ENCODE measurements around the gene CLN5. TPM values are rescaled to one million over a fixed set of nuclear protein-coding genes. Genes with fewer than 3 reads are reported as not detected.

CLN5 gene
- total and polyA plus RNA-seq, 5 experiments from 2014 or later = 16.9 to 49.6 (median 30.8) TPM

DNA sequence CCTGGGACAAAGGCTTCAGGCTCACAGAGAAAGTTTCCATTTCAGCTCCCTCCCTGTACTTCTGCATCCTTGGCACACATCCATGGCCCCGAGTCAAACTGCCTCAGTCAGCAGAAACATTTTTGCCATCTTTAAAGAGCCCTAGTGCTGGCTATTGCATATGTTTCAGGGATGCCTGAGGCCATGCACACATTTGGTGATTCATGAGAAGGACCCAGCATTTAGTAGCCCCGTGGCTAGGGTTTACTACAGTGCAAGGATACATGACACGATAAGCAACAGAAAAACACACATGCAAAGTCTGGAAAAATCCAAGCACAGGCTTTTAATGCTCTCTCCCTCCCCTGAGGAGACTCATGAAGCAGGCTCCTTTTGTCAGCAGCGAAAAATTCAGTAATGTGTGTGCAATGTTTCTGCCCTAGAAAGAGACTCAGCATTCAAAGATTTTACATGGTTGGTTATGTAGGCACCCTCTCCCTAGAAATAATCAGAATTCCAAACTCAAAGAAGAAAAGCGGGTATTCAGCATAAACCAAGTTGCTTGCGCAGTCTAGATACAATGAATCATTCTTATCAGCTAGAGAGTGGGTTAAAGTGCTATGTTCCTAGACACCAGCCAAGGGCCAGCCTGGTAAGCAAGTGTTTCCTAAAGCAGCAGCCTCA, 26.0 kb upstream of the CLN5 start:
- POLR2A ChIA-PET = no interaction called here
- DNase-seq (no peak), ATAC-seq (no peak)
- Mint-ChIP-seq H3K36me3 (peaks cover 0 to 8% (median 2%) of the 10 kb centered on the region in 3 donors), H3K9me3 (peaks cover 0 to 12% (median 5%) of the 10 kb centered on the region in 9 donors), H3K4me1 (peaks cover 0 to 2% (median 0%) of the 10 kb centered on the region in 4 donors), H3K27me3 (peaks cover 5 to 22% (median 13%) of the 10 kb centered on the region in 5 donors), H3K27ac (no peak overlapping the region), H3K4me3 (no peak overlapping the region)

DNA sequence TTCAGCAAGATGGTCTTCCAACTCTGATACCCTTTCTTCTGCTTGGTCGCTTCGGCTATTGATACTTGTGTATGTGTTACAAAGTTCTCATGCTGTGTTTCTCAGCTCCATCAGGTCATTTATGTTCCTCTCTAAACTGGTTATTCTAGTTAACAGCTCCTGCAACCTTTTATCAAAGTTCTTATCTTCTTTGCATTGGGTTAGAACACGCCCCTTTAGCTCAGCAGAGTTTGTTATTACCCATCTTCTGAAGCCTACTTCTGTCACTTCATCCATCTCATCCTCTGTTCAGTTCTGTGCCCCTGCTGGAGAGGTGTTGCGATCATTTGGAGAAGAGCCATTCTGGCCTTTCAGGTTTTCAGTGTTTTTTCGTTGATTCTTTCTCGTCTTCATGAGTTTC, 24.9 kb upstream of the CLN5 start:
- Mint-ChIP-seq H3K27ac (no peak overlapping the region), H3K4me3 (no peak overlapping the region), H3K4me1 (peaks cover 0 to 2% (median under 1%) of the 10 kb centered on the region in 4 donors), H3K36me3 (peaks cover 0 to 3% (median 0%) of the 10 kb centered on the region in 3 donors), H3K27me3 (peaks cover 3 to 30% (median 13%) of the 10 kb centered on the region in 5 donors), H3K9me3 (peaks cover 0 to 7% (median 0%) of the 10 kb centered on the region in 9 donors)
- DNase-seq (no peak), ATAC-seq (no peak)
- POLR2A ChIA-PET = no interaction called here

DNA sequence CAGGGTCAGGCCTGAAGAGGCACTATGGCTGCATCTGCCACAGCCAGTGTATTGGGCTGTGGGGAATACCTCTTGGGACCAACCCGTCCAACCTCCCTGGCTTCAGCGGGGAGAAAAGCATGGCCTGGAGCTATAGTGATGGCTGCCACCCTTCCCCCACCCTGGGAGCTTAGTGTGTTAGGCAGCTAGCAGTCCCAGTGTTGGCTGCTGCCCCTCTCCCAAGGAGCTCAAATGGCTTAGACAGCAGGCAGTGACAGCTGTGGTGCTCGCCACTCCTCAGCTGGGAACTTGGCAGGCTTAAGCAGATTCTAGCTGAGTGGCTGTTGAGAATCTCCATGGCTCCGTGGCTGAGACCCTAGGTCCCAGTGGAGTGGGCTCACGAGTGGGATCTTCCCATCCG, 23.8 kb upstream of the CLN5 start:
- Mint-ChIP-seq H3K36me3 (peaks cover 0 to 3% (median 0%) of the 10 kb centered on the region in 3 donors), H3K4me1 (peaks cover 0 to 9% (median 4%) of the 10 kb centered on the region in 4 donors), H3K9me3 (peaks cover 0 to 2% (median 0%) of the 10 kb centered on the region in 9 donors), H3K4me3 (no peak overlapping the region), H3K27me3 (peaks cover 5 to 32% (median 20%) of the 10 kb centered on the region in 5 donors), H3K27ac (peak overlapping the region in 1 of 10 donors; percentile 55)
- ATAC-seq = no peak
- no peak for DNase-seq
- POLR2A ChIA-PET = no interaction called here

DNA sequence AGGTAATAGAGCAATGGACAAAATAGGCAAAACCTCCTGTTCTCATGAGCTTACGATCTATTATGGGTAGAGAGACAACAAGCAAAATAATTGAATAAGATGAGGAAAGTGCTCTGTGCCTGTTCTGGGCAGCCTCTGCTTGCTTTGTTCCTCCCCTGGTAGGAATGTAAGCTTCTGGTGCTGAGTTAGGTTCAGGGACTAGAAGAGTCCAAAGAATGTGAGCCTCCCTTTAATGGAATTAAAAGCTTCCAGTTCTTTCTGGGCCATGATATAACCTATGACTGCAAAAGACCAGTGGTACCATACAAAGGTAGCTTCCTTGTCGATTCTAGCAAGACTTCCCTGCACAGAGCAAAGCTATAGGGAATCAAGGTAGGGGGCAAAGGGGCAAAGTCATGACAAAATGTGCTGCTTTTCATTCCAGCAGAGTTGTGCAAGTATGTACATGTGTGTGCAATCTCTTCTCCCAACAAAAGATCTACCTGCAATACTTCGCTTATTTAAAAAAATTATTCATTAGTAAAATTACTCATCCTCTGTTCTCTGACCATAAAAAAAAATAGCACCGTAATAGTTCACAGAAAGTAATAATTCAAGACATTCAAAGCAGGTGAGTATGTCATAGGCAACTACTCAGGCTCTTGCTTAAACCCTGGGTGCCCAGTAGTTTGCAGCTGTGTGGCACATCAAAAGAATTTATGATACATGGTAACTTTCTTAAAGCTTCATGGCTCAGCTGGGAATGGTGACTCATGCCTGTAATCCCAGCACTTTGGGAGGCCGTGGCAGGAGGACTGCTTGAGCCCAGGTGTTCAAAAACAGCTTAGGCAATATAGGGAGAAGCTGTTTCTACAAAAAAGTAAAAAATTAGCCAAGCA, 22.2 kb upstream of the CLN5 start:
- H3K4me1 Mint-ChIP-seq = peaks cover 0 to 9% (median 4%) of the 10 kb centered on the region in 4 donors
- DNase-seq (no peak), ATAC-seq (no peak)
- H3K27ac Mint-ChIP-seq = no peak overlapping the region
- POLR2A ChIA-PET = no interaction called here
- H3K9me3 Mint-ChIP-seq = no peaks in the 10 kb centered on the region
- H3K36me3 Mint-ChIP-seq = no peaks in the 10 kb centered on the region
- H3K4me3 Mint-ChIP-seq = no peak overlapping the region
- H3K27me3 Mint-ChIP-seq = peaks cover 5 to 38% (median 32%) of the 10 kb centered on the region in 5 donors

DNA sequence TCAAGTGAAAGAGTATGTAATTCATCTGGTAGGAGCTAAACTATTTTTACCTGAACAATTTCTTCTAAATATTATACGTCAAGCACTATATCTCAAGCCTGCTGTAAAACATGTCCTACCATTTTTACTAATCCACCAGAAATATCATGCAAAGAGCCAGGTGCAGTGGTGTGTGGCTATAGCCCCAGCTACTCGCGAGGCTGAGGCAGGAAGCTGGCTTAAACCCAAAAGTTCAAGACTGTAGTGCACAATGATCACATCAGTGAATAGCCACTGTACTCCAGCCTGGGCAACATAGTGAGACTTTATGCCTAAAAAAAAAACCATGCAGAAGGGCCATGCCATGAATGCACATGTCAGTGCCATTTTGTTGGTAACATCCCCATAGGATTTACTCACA, 20.7 kb upstream of the CLN5 start:
- Mint-ChIP-seq H3K36me3 (no peaks in the 10 kb centered on the region), H3K4me3 (no peak overlapping the region), H3K27ac (no peak overlapping the region), H3K27me3 (peaks cover 5 to 42% (median 35%) of the 10 kb centered on the region in 5 donors), H3K9me3 (no peaks in the 10 kb centered on the region), H3K4me1 (peaks cover 0 to 10% (median 5%) of the 10 kb centered on the region in 4 donors)
- DNase-seq (no peak), ATAC-seq (no peak)
- POLR2A ChIA-PET = no interaction called here

DNA sequence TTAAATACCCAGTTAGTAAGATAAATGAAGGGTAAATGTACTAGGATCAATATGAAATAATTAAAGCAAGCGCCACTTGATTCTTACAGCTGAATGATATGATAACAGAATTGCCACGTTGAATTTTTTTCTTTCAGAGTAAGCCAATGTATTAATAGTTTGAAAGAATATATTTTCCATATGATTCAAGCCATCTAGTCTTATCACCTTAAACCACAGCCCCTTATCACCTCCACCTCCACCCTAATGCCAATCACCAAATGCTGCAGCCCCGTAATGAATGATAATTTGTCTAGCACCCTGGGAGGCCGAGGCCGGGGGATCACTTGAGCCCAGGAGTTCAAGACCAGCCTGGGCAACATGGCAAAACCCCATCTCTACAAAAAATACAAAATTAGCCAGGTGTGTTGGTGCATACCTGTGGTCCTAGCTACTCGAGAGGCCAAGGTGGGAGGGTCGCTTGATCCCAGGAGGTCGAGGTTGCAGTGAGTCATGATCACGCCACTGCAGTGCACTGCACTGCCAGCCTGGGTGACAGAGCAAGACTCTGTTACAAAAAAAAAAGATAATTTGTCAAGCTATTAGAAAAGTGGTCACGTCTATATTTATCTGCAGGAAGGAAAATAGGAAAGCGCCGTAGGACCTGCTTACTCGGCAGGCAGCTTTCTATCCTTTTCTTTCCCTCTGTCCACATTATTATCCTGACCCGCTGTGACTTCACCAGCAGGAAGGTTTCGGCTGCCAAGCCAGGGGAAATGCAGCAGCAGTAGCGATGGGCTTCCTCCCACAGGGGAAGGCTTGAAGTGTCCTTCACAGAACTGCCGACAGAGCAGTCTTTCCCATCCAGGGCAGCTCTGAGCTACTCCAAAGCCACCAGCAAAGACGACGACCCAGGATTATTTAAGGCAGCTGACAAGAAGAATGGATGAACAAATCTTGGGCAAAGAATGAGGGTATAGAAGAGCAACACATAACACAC, 19.7 kb upstream of the CLN5 start:
- peaks cover 5 to 42% (median 35%) of the 10 kb centered on the region in 5 donors for H3K27me3 Mint-ChIP-seq
- no peak for ATAC-seq
- H3K9me3 Mint-ChIP-seq = no peaks in the 10 kb centered on the region
- peaks cover 4 to 17% (median 9%) of the 10 kb centered on the region in 4 donors for H3K4me1 Mint-ChIP-seq
- POLR2A ChIA-PET = interaction anchor here (0.7 kb wide), 1 partner anchor 20 kb away, joined by 3 read pairs; the partner anchor contains the start of gene CLN5
- no peak for DNase-seq
- peak overlapping the region in 2 of 10 donors; percentile 6 to 22 for H3K27ac Mint-ChIP-seq
- no peaks in the 10 kb centered on the region for H3K36me3 Mint-ChIP-seq
- no peak overlapping the region for H3K4me3 Mint-ChIP-seq

DNA sequence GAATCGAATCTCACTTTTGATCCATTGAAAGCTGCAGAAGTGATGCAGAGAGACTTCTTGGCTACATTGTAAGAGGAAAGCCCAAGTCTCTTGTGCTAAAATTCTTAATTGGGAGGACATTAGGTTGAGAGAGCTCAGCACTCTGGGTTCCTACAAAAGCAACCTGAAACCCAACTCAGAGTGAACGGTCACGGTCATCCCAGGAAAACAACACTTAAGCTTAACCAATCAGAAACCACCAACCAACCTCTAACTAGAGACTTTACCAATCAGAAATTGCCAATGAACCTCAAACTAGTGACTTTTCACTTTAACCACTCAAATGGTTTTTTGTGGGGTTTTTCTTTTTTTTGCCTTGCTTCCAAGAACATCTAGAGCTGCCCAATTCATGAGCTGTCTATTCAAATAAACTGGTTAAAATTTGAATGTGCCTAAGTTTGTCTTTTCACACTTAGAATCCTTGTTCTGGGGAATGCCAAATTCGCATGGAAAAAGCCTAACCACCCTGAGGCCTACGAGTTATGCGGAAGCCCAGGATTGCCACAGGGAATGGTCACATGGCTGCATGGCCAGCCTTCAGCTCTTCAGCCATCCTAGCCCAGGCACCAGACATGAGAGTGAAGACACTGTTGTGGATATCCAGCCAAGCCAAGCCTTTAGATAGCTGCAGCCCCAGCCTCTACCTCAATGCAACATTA, 17.8 kb upstream of the CLN5 start:
- no peaks in the 10 kb centered on the region for H3K36me3 Mint-ChIP-seq
- DNase-seq (no peak), ATAC-seq (no peak)
- H3K27ac Mint-ChIP-seq = no peak overlapping the region
- H3K9me3 Mint-ChIP-seq = no peaks in the 10 kb centered on the region
- H3K4me1 Mint-ChIP-seq = peaks cover 4 to 17% (median 9%) of the 10 kb centered on the region in 4 donors
- POLR2A ChIA-PET = no interaction called here
- H3K27me3 Mint-ChIP-seq = peaks cover 7 to 47% (median 28%) of the 10 kb centered on the region in 5 donors
- no peak overlapping the region for H3K4me3 Mint-ChIP-seq

DNA sequence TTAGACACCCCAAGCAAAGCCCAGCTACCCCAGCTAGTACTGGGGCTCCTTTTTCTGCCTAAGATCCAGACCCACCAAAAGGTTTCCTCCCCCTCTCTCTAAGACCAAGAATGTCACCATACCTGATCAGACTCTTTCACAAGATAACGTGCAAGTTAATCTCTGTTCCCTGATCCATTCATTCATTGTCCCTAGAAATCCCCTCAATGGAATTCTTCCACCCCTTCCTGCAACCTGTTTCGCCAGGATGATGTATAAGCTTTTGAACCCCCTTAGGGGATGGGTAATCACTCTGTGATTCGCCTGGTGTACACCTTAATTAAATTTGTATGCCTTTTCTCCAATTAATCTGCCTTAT, 17.3 kb upstream of the CLN5 start:
- POLR2A ChIA-PET = interaction anchor here (0.7 kb wide), 1 partner anchor 87 kb away, joined by 7 read pairs; no protein-coding TSS in a partner anchor
- no peaks in the 10 kb centered on the region for H3K36me3 Mint-ChIP-seq
- H3K27ac Mint-ChIP-seq = no peak overlapping the region
- ATAC-seq = no peak
- H3K27me3 Mint-ChIP-seq = peaks cover 6 to 48% (median 28%) of the 10 kb centered on the region in 5 donors
- no peaks in the 10 kb centered on the region for H3K9me3 Mint-ChIP-seq
- peaks cover 4 to 17% (median 9%) of the 10 kb centered on the region in 4 donors for H3K4me1 Mint-ChIP-seq
- no peak for DNase-seq
- no peak overlapping the region for H3K4me3 Mint-ChIP-seq

DNA sequence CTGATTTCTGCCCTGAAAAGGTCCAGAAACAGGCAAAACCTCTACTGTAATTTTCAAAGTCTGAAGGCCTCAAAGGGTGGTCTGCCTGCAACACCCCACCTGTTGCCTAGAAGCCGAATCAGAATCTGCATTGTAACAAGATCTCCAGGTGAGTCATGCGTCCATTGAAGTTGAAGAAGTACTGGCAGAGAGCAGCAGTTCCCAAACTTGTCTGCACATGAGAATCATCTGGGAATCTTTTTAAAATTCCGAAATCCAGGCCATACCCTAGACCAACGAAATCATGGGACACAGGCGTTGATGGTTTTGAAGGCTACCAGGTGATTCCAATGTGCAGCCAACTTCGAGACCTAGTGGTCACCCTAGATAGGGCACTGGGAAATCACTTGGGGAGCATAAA, 16.0 kb upstream of the CLN5 start:
- no peaks in the 10 kb centered on the region for H3K9me3 Mint-ChIP-seq
- POLR2A ChIA-PET = interaction anchor here (1.2 to 1.7 kb wide), 2 partner anchors 16 to 17 kb away, joined by 3 to 5 read pairs; partner anchors contain the start of gene CLN5
- H3K27me3 Mint-ChIP-seq = peaks cover 5 to 45% (median 28%) of the 10 kb centered on the region in 5 donors
- no peak for ATAC-seq
- H3K27ac Mint-ChIP-seq = no peak overlapping the region
- no peaks in the 10 kb centered on the region for H3K36me3 Mint-ChIP-seq
- no peak overlapping the region for H3K4me3 Mint-ChIP-seq
- no peak for DNase-seq
- H3K4me1 Mint-ChIP-seq = peaks cover 6 to 17% (median 9%) of the 10 kb centered on the region in 4 donors

DNA sequence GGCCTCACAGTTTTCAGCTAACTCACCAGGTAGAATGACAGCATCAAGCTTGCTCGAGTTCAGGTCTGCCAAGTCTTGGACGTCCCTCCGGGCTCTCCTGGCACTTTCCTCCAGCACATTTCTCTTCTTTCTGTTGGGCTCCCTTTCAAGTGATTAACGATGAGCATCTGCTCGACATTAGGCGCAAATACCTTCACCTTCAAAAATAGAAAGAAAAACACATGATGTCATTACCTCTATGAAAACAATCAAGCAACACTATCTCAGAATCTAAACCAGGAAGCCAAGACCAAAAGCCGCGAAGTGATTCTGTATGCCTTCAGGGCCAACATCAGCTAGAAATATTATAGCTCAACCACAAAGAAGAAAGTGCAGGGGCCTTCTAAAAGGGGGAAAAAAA, 15.4 kb upstream of the CLN5 start:
- peak overlapping the region in 5 of 10 donors; percentile 0 to 26 (median 22) for H3K4me3 Mint-ChIP-seq
- H3K36me3 Mint-ChIP-seq = no peaks in the 10 kb centered on the region
- POLR2A ChIA-PET = interaction anchor here (1.2 to 1.7 kb wide), 2 partner anchors 15 to 17 kb away, joined by 3 to 5 read pairs; partner anchors contain the start of gene CLN5
- DNase-seq (peak in 3 of 10 donors; percentile 17 to 26 (median 20)), ATAC-seq (no peak)
- H3K27ac Mint-ChIP-seq = peak overlapping the region in 4 of 10 donors; percentile 12 to 51 (median 44)
- H3K4me1 Mint-ChIP-seq = peaks cover 6 to 17% (median 9%) of the 10 kb centered on the region in 4 donors
- H3K27me3 Mint-ChIP-seq = peaks cover 5 to 42% (median 31%) of the 10 kb centered on the region in 5 donors
- no peaks in the 10 kb centered on the region for H3K9me3 Mint-ChIP-seq

DNA sequence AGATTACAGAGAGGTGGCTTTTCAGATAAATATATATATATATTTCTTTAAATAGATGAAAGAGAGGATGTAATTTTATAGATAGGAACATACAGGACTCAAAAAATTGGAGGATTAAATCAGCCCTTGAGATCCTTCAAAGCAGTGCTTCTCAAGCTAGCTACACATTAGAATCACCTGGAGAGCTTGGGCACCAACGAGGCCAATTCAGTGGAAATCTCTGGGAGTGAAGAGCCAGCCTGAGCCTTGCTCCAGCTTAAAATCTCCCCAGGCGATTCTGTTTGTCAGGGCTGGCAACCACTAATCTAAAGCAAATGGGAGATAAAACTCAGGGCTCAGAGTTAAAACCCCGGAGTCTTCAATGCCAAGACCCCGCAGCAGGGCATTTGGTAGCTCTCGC, 15.0 kb upstream of the CLN5 start:
- no peaks in the 10 kb centered on the region for H3K36me3 Mint-ChIP-seq
- H3K4me1 Mint-ChIP-seq = peaks cover 6 to 17% (median 9%) of the 10 kb centered on the region in 4 donors
- DNase-seq (no peak), ATAC-seq (no peak)
- H3K4me3 Mint-ChIP-seq = peak overlapping the region in 1 of 10 donors; percentile 26
- no peaks in the 10 kb centered on the region for H3K9me3 Mint-ChIP-seq
- H3K27ac Mint-ChIP-seq = peak overlapping the region in 1 of 10 donors; percentile 12
- POLR2A ChIA-PET = interaction anchor here (1.2 to 1.7 kb wide), 2 partner anchors 15 to 16 kb away, joined by 3 to 5 read pairs; partner anchors contain the start of gene CLN5
- H3K27me3 Mint-ChIP-seq = peaks cover 5 to 42% (median 32%) of the 10 kb centered on the region in 5 donors

Measured in naive thymus-derived CD8-positive, alpha-beta T cell (primary cell).